NCI-H748 (cell line): Measurements from ENCODE around the gene MICU2.
"Not testable (repeated sequence)": the region's sequence is repeated elsewhere in the genome, so short reads cannot be mapped to it uniquely, and the experiment has no call there.

ENCODE experiments used
- DNase-seq: peaks from one replicate; lab custom pipeline; 2025; ENCODE audit not compliant: unreplicated experiment; lab: John Stamatoyannopoulos, UW

The MICU2 gene

GRCh38 chr13:21594715-21595545 lies 9.0 kb downstream of the MICU2 start:
- no peak for DNase-seq

GRCh38 chr13:21590665-21591456 lies 13.1 kb downstream of the MICU2 start:
- DNase-seq = not testable (repeated sequence)

- DNase-seq = no peak
Observed at GRCh38 chr13:21590231-21590630, 13.7 kb downstream of the MICU2 start.

- not testable (repeated sequence) for DNase-seq
Observed at GRCh38 chr13:21589510-21589909, 14.5 kb downstream of the MICU2 start.

- DNase-seq = not testable (repeated sequence)
Observed at GRCh38 chr13:21588411-21588810, 15.6 kb downstream of the MICU2 start.

- DNase-seq = no peak
Observed at GRCh38 chr13:21584973-21585592, 18.9 kb downstream of the MICU2 start.

- DNase-seq = no peak
Observed at GRCh38 chr13:21583478-21583877, 20.5 kb downstream of the MICU2 start.

- peak; percentile 30 for DNase-seq
Observed at GRCh38 chr13:21580736-21581135, 23.2 kb downstream of the MICU2 start.

- no peak for DNase-seq
Observed at GRCh38 chr13:21579754-21580316, 24.1 kb downstream of the MICU2 start.

GRCh38 chr13:21578748-21579147 lies 25.2 kb downstream of the MICU2 start:
- DNase-seq = no peak

- DNase-seq = no peak
Observed at GRCh38 chr13:21576426-21576825, 27.5 kb downstream of the MICU2 start.

- DNase-seq = no peak
Observed at GRCh38 chr13:21573920-21574712, 29.9 kb downstream of the MICU2 start.

- DNase-seq = no peak
Observed at GRCh38 chr13:21569686-21570085, 34.3 kb downstream of the MICU2 start.

GRCh38 chr13:21568854-21569253 lies 35.1 kb downstream of the MICU2 start:
- no peak for DNase-seq

- DNase-seq = no peak
Observed at GRCh38 chr13:21567714-21568113, 36.3 kb downstream of the MICU2 start.

- peak; percentile 70 for DNase-seq
Observed at GRCh38 chr13:21557995-21558394, 46.0 kb downstream of the MICU2 start.

GRCh38 chr13:21556051-21556450 lies 47.9 kb downstream of the MICU2 start:
- DNase-seq = no peak

- not testable (repeated sequence) for DNase-seq
Observed at GRCh38 chr13:21553261-21553660, 50.7 kb downstream of the MICU2 start.

GRCh38 chr13:21550918-21551317 lies 53.1 kb downstream of the MICU2 start:
- DNase-seq = no peak

GRCh38 chr13:21549633-21550032 lies 54.3 kb downstream of the MICU2 start:
- no peak for DNase-seq

GRCh38 chr13:21548577-21548976 lies 55.4 kb downstream of the MICU2 start:
- DNase-seq = no peak
